ENCODE results near the gene KCNK15.
"Not testable (repeated sequence)": the region's sequence is repeated elsewhere in the genome, so short reads cannot be mapped to it uniquely, and the experiment has no call there.

The KCNK15 gene

DNA sequence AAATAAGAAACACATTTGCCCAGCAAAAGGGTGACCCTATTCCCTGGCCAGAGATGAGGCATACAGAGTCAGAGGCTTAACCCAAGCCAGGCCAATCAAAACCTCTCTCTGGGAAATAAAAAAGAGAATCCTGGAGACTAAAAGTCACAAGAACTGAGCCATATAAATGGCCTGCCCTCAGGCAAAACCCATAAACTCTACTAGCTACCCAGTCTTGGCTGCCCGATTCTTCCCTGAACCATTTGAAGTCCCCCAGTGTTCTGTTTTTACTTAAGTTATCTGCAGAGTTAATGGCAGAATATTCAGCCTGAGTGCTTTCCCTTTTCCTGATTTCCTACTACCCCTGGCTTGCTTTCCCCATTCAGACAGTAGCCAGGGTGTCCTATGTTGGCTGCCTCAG, 13.9 kb downstream of the KCNK15 start:
- no peak for DNase-seq

DNA sequence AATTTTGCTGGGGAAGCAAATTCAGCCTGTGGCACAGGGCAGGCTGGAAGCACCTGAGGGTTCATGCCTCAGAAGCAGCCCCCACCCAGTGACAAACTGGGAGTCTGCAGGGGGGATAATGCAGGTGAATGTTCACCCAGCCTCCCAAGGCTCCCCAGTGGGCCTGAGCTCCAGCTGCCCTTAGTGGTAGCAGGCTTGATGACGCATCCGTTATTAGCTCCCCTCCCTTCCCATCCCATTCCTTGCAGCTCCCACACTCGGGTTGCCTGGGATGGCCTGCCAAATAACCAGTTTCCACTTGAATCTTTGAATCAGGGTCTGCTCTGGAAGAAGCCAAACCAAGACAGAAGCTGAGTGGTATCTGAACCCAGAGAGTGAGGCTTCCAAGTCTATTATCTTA, 15.8 kb downstream of the KCNK15 start:
- DNase-seq, result no peak

DNA sequence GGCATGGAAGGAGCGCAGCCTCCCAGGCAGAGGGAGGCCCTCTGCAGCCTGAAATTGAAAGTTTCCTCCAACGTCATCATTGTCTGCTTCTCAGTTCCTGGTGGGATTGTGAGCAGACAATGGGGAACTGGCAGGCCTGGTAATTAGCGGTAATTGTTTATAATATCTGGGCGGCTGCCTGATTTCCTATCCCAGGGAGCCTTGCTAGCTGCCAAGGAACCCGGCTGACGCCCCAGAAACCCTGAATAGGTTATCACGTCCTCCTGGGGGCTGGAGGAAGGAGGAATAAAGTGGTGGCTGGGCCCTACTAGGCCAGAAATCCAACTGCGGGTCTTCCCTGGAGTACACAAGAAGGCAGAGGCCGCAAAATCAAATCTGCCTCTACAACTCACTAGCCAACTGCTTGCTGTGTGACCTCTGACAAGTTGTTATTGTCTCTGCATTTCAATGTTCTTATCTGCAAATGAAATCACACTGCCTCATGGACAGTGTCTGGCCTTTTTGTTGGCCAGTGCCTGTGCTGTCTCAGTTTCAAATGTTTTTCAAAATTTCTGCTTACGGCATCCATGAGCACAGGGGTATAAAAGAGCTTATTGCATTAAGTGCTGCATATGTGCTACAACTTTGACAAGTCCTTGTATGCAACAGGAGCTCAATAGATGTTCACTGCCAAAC, 16.9 kb downstream of the KCNK15 start:
- no peak for DNase-seq

DNA sequence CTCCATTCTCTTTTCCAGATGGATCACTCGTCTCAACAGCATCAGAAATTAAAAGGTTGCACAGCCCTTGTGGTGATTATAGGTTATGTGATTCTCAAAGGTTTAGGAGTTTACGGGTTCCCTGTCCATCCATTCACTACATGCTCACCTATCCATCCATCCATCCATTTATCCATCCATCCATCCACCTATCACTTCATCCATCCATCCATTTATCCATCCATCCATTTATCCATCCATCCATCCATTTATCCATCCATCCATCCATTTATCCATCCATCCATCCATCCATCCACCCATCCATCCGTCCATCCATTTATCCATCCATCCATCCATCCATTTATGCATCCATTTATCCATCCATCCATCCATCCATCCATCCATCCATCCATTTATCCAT, 18.1 kb downstream of the KCNK15 start:
- not testable (repeated sequence) for DNase-seq

DNA sequence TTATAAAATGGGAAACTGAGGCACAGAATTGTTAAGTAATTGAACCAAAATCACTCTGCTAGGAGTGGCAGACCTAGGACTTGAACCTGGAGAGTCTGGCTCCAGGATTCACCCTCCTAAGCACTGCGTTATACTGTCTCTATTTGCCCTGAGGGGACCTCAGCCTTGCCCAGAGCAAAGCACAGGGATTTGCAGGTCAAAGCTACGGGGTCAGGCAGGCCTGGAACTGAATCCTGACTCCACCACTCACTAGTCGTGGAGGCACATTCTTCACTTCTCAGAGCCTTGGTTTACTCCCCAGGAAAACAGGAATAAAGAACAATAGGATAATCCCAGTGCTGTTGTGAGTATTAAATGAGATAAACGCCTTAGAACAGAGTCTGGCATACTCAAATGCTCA, 19.4 kb downstream of the KCNK15 start:
- no peak for DNase-seq

DNA sequence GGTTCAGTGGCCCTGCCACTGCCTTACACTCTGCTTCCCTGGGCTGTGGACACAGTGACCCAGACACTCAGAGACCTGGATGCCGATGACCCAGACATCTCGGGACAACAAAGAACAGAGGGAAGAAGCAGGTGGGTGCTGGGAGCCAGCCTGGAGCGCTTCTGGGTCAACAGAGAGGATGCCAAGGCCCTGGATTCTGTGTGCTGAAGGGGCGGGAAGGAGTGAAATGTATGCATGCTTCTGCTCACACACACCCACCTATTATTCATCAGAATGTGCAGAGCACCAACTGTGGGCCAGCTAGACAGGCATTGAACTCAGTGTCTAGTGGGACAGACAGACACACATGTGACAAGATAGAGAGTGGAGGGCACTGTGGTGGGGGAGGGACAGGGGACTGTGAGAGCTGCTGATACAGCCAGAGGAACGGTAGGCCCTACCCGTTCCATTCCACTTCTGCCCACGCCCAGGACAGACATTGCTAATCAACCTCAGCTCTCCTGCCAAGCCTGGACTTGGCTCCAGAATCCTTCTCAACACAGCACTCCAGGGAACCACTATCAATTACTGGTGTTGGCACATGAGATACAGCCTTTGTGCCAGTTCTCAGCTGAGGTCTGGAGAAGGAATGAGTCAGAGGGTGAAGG, 20.2 kb downstream of the KCNK15 start:
- no peak for DNase-seq

DNA sequence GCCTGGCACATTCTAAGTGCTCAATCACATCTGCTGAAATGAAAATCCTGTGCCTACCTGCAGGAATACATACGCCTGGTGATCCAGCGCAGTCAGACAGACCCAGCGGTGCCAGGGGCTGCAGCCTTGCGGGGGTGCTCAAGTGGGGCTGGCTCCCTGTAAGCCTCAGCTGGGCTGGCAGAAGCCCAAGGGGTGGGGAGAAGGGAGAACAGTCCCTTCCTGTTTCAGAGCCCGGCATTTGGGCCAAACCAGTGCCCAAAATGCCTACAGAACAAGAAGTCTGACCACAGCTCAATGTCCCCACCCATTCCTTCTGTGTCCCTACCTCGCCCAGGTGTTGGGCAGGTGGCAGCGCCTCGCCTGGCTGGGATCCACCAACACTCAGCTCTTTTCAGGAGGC, 22.6 kb downstream of the KCNK15 start:
- DNase-seq, result no peak

DNA sequence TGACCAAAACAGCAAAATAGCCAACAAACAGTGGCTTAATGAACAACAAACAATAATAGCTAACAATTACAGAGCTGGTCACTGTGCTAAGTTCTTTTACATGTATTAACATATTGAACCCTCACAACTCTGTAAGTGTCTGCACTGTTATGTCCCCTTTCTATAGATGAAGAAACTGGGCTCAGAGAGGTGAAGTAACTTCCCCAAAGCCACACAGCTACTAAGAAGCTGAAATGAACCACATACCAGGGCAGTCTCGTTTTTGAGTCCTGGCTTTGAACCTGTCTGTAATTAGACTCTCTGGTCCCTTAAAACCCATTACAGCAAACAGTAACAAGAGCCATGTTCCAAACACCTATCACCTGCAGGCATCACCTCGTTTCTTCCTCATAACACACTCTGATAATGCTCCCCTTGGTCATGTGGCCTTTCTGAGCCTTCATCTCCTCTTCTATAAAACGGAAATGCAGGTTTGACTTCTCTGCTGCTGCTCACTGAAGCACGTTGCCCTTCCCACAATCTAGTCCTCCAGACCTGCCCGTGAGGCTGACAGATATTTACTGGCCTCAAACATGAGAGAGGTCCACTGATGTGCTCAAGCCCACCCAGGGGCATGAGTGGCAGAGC, 23.3 kb downstream of the KCNK15 start:
- no peak for DNase-seq

DNA sequence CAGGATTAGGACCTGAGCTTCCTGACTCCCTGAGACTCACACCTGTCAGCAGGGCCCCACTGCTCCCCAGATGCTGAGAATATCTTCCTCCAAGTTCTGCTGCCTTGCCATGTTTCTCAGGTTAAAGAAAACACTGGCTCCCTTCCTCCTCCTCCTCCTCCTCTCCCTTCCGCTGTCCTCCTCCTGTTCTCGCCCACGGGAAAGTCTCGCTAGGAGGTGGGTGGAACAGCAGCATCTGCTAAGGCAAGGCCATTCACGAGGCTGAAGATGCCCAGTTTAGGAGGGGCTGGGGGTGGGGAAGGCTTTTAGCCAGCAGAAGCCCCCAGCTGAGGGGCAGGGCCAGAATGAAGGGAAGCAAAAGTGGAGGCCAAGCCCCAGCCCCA, 23.8 kb downstream of the KCNK15 start:
- DNase-seq, result no peak

DNA sequence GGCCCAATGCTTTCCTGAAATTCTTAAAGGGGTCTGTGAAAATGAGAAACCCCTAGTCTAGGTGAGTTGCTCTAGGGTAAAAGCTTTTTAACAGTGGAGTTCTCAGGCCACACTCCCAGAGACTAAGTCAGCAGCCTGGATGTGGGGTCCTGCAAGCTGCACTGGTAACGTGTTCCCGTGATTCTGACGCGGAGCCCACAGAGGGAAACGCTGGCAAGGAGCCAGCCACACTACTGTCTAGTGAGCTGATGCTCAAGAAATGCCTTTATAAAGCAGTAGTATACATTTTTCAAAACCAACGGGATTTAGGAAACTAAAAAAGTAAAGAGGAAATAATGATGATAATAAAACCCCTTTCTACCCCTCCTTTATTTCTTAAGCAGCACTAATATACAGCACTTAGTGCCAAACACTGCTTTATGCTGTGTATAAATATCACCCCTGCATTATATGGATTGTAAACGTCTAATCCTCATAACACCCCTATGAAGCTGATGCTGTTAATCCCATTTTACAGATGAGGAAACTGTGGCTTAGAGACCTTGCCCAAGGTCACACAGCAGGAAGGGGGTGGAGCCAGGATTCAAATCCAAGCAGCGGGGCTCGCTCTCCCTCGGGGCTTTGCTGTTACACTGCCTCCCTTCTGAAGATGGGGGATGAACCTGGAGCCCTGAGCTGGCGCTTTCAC, 25.0 kb downstream of the KCNK15 start:
- no peak for DNase-seq

DNA sequence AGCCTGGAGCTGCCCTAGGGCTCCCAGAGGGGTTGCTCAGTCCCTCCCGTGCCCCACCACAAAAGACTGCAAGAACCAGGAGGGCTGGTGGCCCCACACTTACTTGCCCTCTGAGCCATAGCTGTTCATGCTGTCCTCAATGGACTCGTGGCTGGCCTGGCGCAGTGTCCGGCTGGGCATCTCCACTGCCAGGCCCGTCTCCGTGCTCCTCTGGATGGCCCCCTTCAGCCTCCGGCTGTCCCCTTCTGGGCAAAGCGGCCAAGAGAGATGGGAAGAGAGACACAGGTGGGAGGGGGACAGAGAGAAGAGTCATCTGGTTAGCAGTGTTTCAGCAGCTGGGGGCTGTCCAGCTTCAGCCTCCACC, 25.5 kb downstream of the KCNK15 start:
- DNase-seq, result no peak

DNA sequence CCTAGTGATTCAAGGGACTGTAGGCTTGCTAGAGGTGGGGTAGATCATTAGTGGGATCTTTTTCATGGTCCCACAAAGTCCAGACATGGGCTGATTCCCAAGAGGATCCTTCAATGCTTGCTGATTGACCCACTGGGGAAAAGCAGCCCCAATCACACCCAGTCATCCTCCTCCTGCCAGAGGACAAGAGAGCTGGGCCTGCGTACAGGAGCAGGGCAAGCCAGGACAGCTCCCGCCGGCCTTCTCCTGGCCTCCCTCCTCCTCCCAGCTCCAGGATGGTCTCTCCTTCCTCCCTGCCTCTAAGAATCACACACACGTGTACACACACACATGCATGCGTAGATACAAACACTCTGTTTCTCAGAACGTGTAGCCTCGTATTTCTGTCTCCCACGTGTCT, 27.0 kb downstream of the KCNK15 start:
- no peak for DNase-seq

DNA sequence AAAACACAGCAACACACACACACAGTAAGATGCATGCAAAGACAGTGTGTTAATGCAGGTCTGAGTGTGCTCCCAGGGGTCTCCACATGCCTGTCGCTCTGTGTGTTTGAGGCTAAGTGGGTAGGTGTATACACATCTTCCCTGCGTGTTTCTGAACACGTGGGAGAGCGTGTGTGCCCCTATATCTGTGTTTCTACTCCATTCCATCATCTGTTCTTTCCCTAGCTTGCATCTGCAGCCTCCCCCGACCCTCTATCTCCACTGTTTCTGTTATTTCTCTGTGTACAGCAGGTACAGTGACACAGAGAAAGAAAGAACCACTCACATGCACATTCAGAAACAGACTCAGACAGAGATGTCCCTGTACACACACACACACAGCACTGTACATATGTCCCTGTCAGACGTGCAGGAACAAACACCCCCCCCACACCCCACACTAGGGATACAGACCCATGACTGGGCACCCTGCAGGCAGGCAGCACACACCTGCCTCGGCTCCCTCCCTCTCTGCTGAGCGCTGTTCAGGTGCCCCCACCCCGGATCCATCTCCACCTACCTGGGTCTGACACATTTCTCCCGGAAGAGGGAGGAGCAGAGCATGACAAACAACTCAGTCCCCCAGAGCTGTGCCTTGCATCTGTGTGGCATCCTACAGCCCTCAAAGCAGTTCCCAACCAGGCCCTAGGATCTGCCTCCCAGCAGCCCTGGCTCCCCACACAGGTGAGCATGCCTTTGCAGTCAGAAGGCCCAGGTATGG, 27.6 kb downstream of the KCNK15 start:
- DNase-seq, result no peak

DNA sequence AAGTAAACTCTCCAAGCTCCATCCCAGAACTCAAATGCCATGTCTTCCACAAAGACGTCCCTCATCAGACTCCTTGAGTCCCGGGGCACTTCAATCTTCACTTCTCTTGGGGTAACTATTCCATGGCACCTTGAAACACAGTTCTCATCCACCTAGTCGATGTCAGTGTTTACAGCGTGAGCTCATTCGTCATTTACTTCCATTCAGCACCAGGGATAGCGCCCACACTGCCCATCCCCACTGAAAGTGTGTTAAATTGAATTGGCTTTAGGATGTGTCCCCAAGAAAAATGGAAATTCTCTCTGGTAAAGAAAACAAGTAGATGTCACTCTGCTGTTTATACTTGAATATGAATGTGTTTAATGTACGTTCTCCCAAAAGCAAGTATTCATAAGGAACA, 31.3 kb downstream of the KCNK15 start:
- DNase-seq, result peak; percentile 35

DNA sequence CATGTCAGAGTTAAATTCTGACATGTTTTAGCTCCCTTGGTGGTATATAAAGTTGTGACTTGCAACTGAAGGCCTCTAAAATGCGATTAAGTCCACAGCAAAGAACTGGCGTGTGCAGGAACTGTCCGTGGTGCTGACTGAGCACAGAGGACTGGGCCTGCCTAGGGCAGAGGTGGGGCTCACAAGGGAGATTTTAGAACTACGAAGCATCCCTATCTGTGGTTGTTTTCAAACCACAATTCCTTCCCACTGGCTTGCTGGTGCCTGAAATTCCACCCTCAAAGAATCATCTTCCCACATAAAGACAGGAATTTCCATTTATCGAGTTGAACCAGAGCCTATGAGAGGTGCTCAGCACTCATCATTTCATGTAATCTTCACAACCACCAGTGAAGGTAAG, 34.6 kb downstream of the KCNK15 start:
- peak; percentile 63 for DNase-seq

DNA sequence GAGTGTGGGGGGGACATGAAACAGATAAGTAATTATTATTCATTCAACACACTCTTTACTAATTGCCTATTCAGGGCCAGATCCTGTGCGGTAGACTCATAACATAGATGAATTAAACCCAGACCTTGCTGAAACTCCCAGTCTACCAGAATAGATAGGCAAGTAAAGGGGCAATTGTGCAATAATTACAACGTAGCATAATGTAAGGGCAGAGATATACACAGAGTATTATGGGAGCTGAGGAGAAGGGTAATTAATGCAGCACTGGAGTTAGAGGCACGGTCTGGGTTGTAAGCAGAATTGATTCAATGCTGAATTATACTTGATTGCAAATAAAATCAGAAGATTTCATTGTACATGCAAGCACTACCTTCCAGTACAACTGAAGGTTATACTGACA, 35.5 kb downstream of the KCNK15 start:
- no peak for DNase-seq

DNA sequence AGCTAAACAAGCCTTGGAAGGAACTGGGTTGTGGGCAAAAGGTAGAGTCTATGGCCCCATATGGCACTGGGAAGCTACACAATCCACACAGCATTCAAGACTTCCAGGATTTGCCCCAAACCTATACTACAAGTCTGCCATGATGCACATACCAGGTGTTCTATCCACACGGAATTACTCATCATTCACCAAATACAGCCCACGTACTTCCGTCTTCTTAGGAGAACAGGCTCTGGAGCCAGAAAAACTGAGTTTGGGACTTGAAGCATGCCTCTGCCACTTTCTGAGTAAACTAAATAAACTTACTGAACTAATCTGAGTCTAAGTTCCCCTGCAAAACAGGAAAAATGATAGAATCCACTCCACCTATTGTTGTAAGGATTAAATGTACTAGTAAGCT, 36.1 kb downstream of the KCNK15 start:
- DNase-seq, result no peak

DNA sequence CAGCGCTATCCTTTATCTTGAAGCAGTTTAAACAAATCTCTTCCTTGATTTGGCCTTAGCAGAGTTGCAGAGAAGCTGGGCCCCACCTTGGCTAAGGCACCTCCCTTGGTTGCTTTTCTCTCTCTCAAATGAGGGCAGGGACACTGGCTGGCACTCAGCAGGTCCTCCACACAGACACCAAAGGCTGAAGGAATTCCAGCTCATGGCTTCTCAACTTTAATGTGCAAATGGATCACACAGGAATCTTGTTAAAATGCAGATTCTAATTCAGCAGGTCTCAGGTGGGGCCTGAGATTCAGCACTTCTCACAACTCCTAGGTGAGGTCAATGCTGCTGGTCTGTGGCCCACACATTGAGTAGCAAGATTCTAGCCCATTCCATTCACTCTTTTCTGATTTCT, 39.0 kb downstream of the KCNK15 start:
- no peak for DNase-seq

DNA sequence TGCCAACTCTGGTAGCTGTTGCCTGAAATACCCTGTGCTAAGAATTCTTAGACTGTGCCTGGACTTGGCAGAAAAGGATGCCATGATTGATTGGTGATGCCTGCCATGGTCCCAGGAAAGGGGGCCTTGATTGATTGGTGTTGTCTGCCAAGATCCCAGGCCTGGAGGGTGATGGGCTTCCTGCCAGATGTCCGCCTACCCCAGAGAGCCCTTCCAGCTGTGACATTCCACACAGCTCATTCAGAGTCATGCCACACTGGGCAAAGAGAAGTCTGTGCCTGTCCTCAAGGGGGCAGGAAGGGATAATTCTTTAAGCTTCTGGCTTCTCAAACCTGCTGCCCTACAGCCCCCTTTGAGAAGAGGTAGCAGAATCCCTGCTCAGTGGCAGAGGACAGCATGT, 40.1 kb downstream of the KCNK15 start:
- DNase-seq, result peak; percentile 11

DNA sequence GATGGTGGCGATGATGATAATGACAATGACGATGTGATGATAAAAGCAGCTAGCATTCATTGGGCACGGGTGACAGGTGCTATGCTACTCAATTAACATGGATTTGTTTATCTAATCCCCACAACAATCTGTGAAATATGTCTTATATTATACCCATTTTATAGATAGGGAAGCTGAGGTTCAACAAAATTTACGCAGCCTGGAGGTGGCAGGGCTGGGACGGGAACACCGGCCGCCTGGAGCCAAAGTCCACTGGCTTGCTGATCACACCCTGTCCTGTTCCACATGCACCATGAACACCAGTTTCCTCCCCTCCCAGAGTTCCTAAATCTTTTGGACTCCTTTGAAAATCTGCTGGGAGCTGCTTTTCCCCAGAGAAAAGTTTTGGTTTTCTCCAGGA, 41.6 kb downstream of the KCNK15 start:
- no peak for DNase-seq

DNA sequence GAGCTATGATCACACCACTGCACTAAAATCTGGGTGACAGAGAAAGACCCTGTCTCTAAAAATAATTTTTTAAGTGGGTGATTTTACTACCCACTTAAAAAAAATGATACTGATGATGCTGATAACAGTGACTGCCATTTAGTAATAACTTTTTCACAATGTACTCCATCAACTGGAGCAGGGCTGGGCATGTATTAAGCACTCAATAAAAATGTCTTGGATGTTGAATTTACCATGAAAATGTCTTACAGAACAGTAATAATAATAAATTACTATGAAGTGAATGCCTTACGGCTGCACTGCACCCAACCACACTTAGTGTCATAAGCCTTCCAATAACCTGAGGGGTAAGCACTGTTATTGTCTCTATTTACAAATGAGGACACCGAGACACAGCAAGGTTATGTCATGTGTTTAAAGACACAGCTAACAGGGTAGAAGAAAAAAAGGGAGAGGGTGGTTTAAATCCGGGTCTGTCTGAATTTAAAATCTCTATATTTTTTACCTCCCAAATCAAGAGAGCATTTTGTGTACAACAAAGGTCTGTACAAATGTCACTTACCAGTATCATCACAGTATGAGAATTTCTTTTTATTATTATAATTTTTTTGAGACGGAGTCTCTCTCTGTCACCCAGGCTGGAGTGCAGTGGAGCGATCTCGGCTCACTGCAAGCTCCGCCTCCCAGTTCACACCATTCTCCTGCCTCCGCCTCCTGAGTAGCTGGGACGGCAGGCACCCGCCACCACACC, 43.2 kb downstream of the KCNK15 start:
- DNase-seq, result no peak
